ENCODE data around the gene TIRAP.
"Not testable (repeated sequence)": the region's sequence is repeated elsewhere in the genome, so short reads cannot be mapped to it uniquely, and the experiment has no call there.

TIRAP gene

GRCh38 chr11:126282736-126283591, at the start of gene TIRAP:
Gene TIRAP (plus strand): TSS chr11:126283093. CDS start chr11:126290895, 7,802 bp downstream.
- DNase-seq (ENCODE audit: low read depth) = peak; percentile 22

GRCh38 chr11:126233391-126233790, 49.5 kb upstream of the TIRAP start:
- no peak for DNase-seq (ENCODE audit: low read depth)

- DNase-seq (ENCODE audit: low read depth) = no peak
Measured at GRCh38 chr11:126246636-126247035, 36.3 kb upstream of the TIRAP start.

GRCh38 chr11:126253265-126253664, 29.6 kb upstream of the TIRAP start:
- DNase-seq (ENCODE audit: low read depth) = no peak

- DNase-seq (ENCODE audit: low read depth) = no peak
Measured at GRCh38 chr11:126254819-126255218, 28.1 kb upstream of the TIRAP start.

GRCh38 chr11:126255507-126255906, 27.4 kb upstream of the TIRAP start:
- not testable (repeated sequence) for DNase-seq (ENCODE audit: low read depth)

GRCh38 chr11:126256216-126256615, 26.7 kb upstream of the TIRAP start:
- no peak for DNase-seq (ENCODE audit: low read depth)

- DNase-seq (ENCODE audit: low read depth) = no peak
Measured at GRCh38 chr11:126257144-126257543, 25.7 kb upstream of the TIRAP start.

- no peak for DNase-seq (ENCODE audit: low read depth)
Measured at GRCh38 chr11:126257764-126258163, 25.1 kb upstream of the TIRAP start.

- no peak for DNase-seq (ENCODE audit: low read depth)
Measured at GRCh38 chr11:126262216-126262615, 20.7 kb upstream of the TIRAP start.

- no peak for DNase-seq (ENCODE audit: low read depth)
Measured at GRCh38 chr11:126263489-126263888, 19.4 kb upstream of the TIRAP start.

- no peak for DNase-seq (ENCODE audit: low read depth)
Measured at GRCh38 chr11:126265811-126266210, 17.1 kb upstream of the TIRAP start.

- no peak for DNase-seq (ENCODE audit: low read depth)
Measured at GRCh38 chr11:126267650-126268049, 15.2 kb upstream of the TIRAP start.

- no peak for DNase-seq (ENCODE audit: low read depth)
Measured at GRCh38 chr11:126268361-126268707, 14.6 kb upstream of the TIRAP start.

GRCh38 chr11:126268708-126269579, 13.9 kb upstream of the TIRAP start, which contains the start of the genes FOXRED1 and SRPRA:
Gene FOXRED1 (plus strand): TSS chr11:126269154. CDS start chr11:126269207, 53 bp downstream.
Gene SRPRA (minus strand): TSS chr11:126268895. CDS start chr11:126268804, 91 bp downstream.
- DNase-seq (ENCODE audit: low read depth) = peak; percentile 100

- no peak for DNase-seq (ENCODE audit: low read depth)
Measured at GRCh38 chr11:126277322-126277721, 5.6 kb upstream of the TIRAP start.

GRCh38 chr11:126277780-126278179, 5.1 kb upstream of the TIRAP start:
- DNase-seq (ENCODE audit: low read depth) = no peak

- no peak for DNase-seq (ENCODE audit: low read depth)
Measured at GRCh38 chr11:126279191-126279590, 3.7 kb upstream of the TIRAP start.

GRCh38 chr11:126280595-126280994, 2.3 kb upstream of the TIRAP start:
- DNase-seq (ENCODE audit: low read depth) = no peak

GRCh38 chr11:126281245-126281644, 1.6 kb upstream of the TIRAP start:
- no peak for DNase-seq (ENCODE audit: low read depth)

GRCh38 chr11:126281666-126282175, 1.2 kb upstream of the TIRAP start:
- DNase-seq (ENCODE audit: low read depth) = no peak

GRCh38 chr11:126282361-126282735, 545 bp upstream of the TIRAP start:
- DNase-seq (ENCODE audit: low read depth) = no peak

- peak; percentile 83 for DNase-seq (ENCODE audit: low read depth)
Measured at GRCh38 chr11:126284829-126285228, 1.9 kb downstream of the TIRAP start.

Measured in stimulated activated CD4-positive, alpha-beta T cell treated with anti-CD3 and anti-CD28 coated beads, Interleukin-2, amount 100 ng/mL, for 4 hours (primary cell).